ENCODE results near the gene STX19.
A peak's percentile ranks its signal among the peaks of the same experiment; 100 is the strongest.

Gene STX19

GRCh38 chr3:94043285-94043684 lies 14.9 kb upstream of the STX19 start:
- Histone ChIP-seq H3K27me3 (ENCODE audit: insufficient read depth, low read length) (no peaks in the 10 kb centered on the region), H3K36me3 (ENCODE audit: insufficient read depth, low read length) (peaks cover 7% of the 10 kb centered on the region; the same call in 1 of the 2 replicates), H2AFZ (ENCODE audit: low read length) (no peak overlapping the region), H3K27ac (ENCODE audit: low read depth, low read length, poor library complexity, severe bottlenecking) (no peak overlapping the region), H3K79me2 (ENCODE audit: insufficient read depth, low read length) (no peaks in the 10 kb centered on the region), H3K9ac (ENCODE audit: low read length) (no peak overlapping the region), H3K4me2 (ENCODE audit: low read length) (no peak overlapping the region), H3F3A (ENCODE audit: insufficient read depth, low read length) (no peaks in the 10 kb centered on the region), H3K9me3 (ENCODE audit: low read length) (no peaks in the 10 kb centered on the region), H3K4me3 (ENCODE audit: low read depth, low read length, poor library complexity, severe bottlenecking) (no peak overlapping the region), H4K20me1 (ENCODE audit: insufficient read depth, low read length) (no peaks in the 10 kb centered on the region), H3K9me2 (ENCODE audit: low read depth, low read length) (no peaks in the 10 kb centered on the region), H3K4me1 (ENCODE audit: insufficient read depth, low read length, severe bottlenecking) (no peaks in the 10 kb centered on the region)
- no peak for TF ChIP-seq EZH2 (IDR thresholded peaks at IDR 0.05; ENCODE audit: borderline replicate concordance, low read length)
- TF ChIP-seq, protein P1, sequence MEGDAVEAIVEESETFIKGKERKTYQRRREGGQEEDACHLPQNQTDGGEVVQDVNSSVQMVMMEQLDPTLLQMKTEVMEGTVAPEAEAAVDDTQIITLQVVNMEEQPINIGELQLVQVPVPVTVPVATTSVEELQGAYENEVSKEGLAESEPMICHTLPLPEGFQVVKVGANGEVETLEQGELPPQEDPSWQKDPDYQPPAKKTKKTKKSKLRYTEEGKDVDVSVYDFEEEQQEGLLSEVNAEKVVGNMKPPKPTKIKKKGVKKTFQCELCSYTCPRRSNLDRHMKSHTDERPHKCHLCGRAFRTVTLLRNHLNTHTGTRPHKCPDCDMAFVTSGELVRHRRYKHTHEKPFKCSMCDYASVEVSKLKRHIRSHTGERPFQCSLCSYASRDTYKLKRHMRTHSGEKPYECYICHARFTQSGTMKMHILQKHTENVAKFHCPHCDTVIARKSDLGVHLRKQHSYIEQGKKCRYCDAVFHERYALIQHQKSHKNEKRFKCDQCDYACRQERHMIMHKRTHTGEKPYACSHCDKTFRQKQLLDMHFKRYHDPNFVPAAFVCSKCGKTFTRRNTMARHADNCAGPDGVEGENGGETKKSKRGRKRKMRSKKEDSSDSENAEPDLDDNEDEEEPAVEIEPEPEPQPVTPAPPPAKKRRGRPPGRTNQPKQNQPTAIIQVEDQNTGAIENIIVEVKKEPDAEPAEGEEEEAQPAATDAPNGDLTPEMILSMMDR (IDR thresholded peaks at IDR 0.05; ENCODE audit: low read length), result no peak

- H3K9me3 ChIP-seq (ENCODE audit: low read length), result no peaks in the 10 kb centered on the region
- H3K4me2 ChIP-seq (ENCODE audit: low read length), result no peak overlapping the region
- no peaks in the 10 kb centered on the region for H3K27me3 ChIP-seq (ENCODE audit: insufficient read depth, low read length)
- no peaks in the 10 kb centered on the region for H3K36me3 ChIP-seq (ENCODE audit: insufficient read depth, low read length)
- H3K9me2 ChIP-seq (ENCODE audit: low read depth, low read length), result no peaks in the 10 kb centered on the region
- H2AFZ ChIP-seq (ENCODE audit: low read length), result no peak overlapping the region
- H3K9ac ChIP-seq (ENCODE audit: low read length), result no peak overlapping the region
- H3K4me1 ChIP-seq (ENCODE audit: insufficient read depth, low read length, severe bottlenecking), result no peaks in the 10 kb centered on the region
- H3K79me2 ChIP-seq (ENCODE audit: insufficient read depth, low read length), result no peaks in the 10 kb centered on the region
- H3F3A ChIP-seq (ENCODE audit: insufficient read depth, low read length), result no peaks in the 10 kb centered on the region
- TF ChIP-seq, protein P1 (IDR thresholded peaks at IDR 0.05; ENCODE audit: low read length), result peak; percentile 51
- TF ChIP-seq EZH2 (IDR thresholded peaks at IDR 0.05; ENCODE audit: borderline replicate concordance, low read length), result no peak
- no peak overlapping the region for H3K4me3 ChIP-seq (ENCODE audit: low read depth, low read length, poor library complexity, severe bottlenecking)
- H3K27ac ChIP-seq (ENCODE audit: low read depth, low read length, poor library complexity, severe bottlenecking), result no peak overlapping the region
- H4K20me1 ChIP-seq (ENCODE audit: insufficient read depth, low read length), result no peaks in the 10 kb centered on the region
These were observed 8.6 kb upstream of the STX19 start for GRCh38 chr3:94036909-94037507.

DNA sequence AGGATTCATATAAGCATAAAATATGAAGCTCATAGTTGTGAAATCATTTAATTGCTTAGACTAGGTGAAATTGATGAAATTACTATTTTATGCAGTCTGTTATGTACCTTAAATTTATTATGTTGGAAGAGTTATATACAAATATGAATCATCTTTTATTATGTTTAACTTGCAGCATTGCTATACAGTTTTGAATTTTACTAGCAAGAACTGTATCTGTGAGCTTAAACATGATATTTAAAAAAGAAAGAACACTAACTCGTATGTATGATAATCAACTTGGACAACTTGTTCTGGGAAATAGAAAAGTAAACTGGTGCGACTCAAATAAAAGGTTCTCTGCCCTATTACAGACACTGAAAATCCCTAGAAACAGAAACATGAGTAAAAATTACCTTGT lies 1.8 kb downstream of the STX19 start:
- Histone ChIP-seq H3K4me3 (ENCODE audit: low read depth, low read length, poor library complexity, severe bottlenecking) (no peak overlapping the region), H3K4me1 (ENCODE audit: insufficient read depth, low read length, severe bottlenecking) (no peaks in the 10 kb centered on the region), H3F3A (ENCODE audit: insufficient read depth, low read length) (no peaks in the 10 kb centered on the region), H3K79me2 (ENCODE audit: insufficient read depth, low read length) (no peaks in the 10 kb centered on the region), H3K9ac (ENCODE audit: low read length) (no peak overlapping the region), H3K36me3 (ENCODE audit: insufficient read depth, low read length) (no peaks in the 10 kb centered on the region), H3K9me2 (ENCODE audit: low read depth, low read length) (no peaks in the 10 kb centered on the region), H3K9me3 (ENCODE audit: low read length) (no peaks in the 10 kb centered on the region), H2AFZ (ENCODE audit: low read length) (no peak overlapping the region), H3K27ac (ENCODE audit: low read depth, low read length, poor library complexity, severe bottlenecking) (no peak overlapping the region), H3K4me2 (ENCODE audit: low read length) (no peak overlapping the region), H4K20me1 (ENCODE audit: insufficient read depth, low read length) (no peaks in the 10 kb centered on the region), H3K27me3 (ENCODE audit: insufficient read depth, low read length) (no peaks in the 10 kb centered on the region)
- TF ChIP-seq, protein P1 (IDR thresholded peaks at IDR 0.05; ENCODE audit: low read length), result no peak
- no peak for TF ChIP-seq EZH2 (IDR thresholded peaks at IDR 0.05; ENCODE audit: borderline replicate concordance, low read length)
